ENCODE results near the gene MPG.

Gene MPG

DNA sequence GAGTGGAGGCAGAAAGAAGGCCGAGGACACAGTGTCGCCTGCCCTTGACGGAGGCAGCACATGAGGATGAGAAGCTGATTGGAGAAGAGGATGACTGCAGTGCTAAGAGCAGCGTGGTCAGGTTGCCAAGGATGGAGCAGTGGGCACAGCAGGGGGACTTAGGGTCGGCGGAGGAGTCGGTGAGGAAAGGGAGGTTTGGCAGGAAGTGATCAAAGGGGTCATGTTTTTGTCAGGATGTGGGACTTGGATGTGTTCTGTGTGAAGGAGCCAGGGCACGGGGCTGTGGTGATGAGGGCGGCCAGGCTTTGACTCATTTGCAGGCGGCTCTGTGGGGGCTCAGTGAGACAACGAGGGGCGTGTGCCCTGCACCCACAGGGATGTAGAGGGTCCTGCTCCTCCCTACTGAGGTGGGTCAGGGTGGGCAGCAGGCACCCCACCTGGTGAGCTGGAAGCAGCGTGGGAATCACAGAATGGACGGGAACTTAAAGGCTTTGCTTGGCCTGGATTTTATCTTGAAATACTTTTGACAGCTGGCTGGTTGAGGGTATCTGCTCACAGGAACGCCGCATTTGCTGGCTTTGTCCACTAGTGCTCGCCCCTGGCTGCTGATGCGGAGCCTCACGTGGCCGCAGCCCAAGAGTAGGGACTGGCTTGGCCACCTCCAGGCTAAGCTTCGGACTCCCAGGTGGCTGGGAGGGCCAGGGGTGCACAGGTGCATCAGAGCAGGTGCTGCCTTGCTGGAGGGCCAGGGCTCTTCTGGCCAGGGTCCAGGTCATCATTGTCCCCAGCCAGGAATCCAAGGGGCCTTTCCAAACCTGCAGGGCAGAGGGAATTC, 6.0 kb downstream of the MPG start:
- no peak for DNase-seq (ENCODE audit: low read depth in 2 of 2)

DNA sequence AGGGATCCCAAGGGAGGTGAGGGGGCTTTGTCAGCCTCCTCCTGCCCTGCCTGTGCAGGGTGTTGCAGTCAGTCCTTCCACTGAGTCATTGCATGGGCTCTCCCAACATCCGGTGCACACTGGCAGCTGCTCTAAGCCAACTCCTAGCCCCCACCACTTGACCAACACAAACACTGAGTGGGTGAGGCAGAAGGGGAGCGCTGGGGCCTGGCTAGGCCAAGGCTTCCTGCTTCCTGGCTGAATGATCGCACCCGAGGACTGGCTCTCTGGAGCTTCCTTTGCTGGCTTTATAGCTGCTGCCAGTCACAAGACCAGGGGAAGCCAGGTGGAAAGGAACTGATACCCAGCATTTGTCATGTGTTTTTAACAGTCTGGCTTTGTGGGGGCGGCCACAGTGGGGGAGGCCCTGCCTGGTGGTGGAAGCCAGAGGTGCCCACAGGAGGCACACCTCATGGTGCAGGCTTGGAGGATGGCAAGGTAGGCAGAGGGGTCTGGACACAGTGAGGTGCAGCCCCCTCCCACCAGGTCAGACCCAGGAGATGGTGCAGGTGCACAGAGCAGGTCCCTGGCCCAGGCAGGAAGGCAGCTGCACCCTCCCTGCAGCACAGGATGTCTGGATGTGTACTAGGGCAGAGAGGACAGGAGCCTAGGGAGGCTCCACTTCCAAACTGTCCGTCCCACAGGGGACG, 6.8 kb downstream of the MPG start:
- DNase-seq (ENCODE audit: low read depth in 2 of 2), result peak; percentile 19 to 20

DNA sequence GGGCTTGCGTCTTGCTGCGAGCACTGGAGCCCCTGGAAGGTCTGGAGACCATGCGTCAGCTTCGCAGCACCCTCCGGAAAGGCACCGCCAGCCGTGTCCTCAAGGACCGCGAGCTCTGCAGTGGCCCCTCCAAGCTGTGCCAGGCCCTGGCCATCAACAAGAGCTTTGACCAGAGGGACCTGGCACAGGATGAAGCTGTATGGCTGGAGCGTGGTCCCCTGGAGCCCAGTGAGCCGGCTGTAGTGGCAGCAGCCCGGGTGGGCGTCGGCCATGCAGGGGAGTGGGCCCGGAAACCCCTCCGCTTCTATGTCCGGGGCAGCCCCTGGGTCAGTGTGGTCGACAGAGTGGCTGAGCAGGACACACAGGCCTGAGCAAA, 7.4 kb downstream of the MPG start:
- DNase-seq (ENCODE audit: low read depth in 2 of 2), result no peak

DNA sequence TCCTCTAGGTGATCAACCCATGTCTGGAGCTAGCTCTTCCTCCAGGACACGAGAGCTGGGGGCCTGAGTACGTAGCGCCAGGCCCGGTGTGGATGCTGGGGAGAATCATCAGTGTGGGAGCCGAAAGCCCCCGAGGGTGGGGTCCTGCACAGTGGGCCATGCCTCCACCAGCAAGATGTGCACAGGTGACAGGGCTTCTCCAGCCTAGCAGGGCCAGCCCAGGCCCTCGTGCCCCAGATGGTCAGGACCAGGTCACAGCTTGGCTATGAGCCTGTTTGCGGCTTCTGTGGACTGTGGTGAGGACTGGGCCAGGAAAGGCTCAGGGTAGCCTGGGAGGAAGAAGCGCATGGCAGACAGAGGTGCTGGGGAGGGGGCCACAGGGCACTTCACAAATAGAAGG, 7.8 kb downstream of the MPG start:
- DNase-seq (ENCODE audit: low read depth in 2 of 2), result no peak

DNA sequence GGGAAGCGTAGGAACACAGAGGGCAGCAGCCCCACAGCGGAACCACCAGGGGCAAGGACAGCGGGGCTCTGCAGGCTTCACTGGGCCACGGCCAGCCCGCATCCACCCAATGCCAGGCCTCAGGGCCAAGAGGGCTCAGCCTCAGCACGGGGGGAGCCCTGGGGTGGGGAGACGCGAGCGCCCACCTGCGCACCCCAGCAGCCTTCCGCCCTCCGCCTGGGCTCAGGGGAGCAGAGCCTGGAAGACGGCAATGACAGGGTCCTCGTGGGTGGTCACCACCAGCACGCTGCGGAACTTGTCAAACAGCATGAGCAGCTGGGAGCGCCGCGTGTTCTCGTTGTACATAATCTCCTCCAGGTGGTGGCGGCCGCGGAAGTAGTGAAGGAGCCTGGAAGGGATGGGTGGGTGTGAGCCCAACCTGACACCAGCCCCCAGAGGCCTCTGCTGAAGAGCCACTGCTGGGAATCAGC, 8.5 kb downstream of the MPG start:
- no peak for DNase-seq (ENCODE audit: low read depth in 2 of 2)

DNA sequence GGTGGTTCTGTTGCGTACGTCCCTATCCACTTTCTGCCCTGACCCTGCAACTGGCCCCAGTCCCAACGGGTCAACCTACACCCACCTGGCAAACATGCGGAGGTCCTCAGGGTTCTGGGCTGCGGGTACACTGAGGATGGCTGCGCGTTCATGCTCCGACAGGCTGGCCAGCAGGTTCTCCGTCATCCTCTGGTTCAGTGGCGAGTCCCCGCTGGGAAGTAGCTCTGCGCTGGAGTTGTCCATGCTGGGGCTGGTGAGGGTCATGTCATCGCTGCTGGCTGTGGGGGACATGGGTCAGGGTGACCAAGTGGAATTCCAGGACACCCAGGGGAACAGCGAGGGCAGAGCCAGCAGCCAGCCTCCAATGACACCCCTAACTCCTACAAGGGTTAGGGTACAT, 10.6 kb downstream of the MPG start:
- no peak for DNase-seq (ENCODE audit: low read depth in 2 of 2)

DNA sequence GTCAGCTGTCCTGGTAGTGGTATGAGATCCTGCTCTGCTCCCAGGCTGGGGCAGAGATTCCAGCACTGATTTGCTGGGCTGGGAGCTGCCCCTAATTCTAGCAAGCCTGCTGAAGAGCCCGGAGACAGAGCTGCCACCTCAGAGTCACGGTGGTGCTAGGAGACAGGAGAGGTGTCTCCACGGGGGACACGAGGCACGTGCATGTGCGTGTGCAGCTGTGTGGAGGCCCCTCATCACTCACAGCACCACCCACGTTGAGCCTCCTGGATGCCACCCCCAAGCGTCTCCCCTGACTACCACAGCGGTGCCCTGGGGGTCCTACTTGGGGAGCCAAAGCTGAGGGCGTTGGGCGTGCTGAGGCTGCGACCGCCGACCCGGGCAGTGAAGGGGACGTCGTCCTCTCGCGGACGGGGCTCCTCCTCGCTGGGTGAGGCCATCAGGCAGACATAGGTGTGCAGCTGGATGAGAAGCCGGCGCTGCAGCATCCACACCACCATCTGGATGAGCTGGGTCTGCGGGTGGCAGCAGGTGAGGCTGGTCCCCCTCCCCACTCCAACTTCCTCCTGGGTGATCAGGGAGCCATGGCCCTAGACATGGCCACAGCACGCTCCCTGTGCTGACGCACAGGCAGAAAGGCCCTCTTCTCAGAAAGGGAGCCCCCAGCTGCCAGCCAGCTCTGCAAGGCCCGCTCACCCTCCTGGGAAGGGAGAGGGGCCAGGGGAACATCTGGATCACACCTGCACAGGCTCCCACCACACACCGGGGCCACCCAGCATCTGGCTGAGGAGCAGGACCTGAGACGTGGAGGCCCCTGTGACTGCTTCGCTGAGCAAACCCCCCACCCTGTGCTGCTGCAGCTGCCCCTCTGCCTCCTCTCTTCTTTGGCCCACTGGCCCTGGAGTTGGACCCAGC, 11.6 kb downstream of the MPG start:
- no peak for DNase-seq (ENCODE audit: low read depth in 2 of 2)

DNA sequence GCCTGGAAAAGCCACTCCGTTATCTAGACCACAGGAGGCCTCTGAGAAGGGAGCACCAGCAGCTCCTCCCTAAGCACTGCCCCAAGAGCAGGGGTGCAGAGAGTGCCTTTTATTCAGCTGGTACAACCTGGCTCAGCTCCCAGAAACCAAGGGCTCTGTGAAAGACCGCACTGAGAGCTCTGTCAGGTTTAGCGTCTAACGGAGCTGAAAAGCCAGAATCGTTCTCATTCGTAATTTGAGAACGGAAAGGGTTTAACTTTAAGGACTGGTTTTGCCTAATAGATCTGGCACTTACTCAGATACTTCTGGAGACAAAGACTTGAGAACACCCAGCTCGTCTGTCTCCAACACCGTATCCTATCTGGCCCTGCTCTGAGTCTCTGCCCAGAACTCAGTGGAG, 13.5 kb downstream of the MPG start:
- DNase-seq (ENCODE audit: low read depth in 2 of 2), result no peak

DNA sequence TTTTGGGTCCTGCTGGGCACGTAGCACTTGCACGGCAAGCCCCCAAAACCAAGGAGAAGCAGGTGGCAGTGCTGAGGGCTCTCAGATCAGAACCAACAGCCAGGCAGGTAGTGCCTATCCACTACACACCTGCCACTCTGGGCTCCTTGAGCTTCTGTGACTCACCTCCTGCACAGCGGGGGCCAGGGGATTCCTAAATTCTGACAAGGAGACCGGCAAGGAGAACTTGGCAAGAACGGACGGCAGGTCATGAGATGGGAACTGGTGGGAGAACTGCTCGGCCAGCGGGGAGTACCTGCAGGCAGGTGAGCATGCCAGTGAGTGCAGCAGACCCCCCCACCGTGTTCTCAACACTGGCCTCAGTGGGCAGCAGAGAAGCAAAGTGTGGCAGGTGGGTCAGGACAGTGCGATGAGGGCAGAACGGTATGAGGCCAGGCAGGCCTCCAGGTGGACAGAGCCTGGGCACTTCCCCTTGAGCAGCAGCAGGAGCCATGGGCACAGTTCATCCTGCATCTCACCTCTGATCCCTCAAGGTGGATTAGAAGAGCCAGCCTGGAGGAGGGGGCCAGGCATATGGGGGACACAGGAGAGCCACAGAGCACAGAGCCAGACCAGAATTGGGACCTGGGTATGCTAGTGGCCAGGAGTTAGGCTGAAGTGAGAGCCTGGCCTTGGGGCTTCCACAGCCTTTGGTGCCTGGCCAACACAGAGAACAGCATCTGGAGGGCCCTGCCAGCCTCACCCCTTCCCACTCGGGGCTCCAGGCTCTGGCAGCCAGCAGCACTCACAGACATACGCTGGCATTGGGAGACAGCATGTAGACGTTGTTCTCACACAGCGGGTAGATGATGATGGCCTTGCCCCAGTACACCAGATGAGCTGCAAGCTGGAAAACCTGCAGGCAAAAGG, 14.7 kb downstream of the MPG start:
- DNase-seq (ENCODE audit: low read depth in 2 of 2), result no peak

DNA sequence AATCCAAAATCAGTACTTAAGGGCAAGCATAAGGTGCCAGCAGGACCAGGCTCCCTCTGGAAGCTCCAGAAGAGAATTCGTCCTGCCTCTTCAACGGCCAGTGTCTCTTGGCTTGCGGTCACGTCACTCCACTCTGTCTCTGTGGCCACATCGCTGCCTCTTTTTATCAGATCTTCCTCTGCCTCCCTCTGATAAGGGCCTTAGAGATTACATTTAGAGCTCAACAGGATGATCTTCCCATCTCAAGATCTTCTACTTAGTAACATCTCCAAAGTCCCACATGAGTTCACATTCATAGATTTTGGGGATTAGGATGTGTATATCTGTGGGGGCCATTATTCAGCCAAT, 16.9 kb downstream of the MPG start:
- no peak for DNase-seq (ENCODE audit: low read depth in 2 of 2)

DNA sequence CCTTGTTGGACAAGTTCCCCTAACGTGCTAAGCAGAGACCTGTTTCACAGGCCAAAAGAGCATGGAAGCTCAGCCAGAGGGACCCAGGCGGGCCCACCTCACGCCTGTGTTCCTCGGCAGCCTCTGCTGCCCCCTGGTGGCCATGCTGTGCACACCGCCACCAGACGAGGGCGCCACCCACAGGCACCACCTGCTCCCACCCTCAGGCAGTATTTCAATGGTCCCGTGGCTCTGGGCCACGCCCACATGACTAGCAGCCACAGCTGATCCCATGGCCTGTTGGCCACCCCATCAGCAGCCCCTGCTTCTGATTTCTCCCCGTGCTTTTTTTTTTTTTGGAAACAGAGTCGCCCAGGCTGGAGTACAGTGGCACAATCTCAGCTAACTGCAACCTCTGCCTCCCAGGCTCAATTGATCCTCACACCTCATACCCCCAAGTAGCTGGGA, 18.9 kb downstream of the MPG start:
- DNase-seq (ENCODE audit: low read depth in 2 of 2), result peak; percentile 84 to 86

DNA sequence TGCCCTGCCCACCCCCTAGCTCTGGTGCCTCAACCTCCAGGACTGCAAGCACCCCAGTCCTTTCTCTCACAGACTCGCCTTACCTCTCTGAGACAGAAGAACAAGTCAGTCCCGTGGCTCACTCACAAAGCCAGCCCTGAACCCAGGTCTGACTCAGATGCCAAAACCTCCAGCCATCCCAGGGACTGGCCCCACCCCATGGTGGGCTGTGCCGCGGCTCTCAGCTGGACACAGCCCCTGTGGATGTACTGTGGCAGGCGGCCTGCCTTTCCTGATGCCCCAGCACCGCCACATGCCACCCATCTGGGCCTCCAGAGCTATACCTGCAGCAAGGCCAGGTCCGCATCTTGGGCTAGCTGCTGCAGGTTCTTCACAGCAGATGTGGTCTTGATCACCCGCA, 19.8 kb downstream of the MPG start:
- no peak for DNase-seq (ENCODE audit: low read depth in 2 of 2)

DNA sequence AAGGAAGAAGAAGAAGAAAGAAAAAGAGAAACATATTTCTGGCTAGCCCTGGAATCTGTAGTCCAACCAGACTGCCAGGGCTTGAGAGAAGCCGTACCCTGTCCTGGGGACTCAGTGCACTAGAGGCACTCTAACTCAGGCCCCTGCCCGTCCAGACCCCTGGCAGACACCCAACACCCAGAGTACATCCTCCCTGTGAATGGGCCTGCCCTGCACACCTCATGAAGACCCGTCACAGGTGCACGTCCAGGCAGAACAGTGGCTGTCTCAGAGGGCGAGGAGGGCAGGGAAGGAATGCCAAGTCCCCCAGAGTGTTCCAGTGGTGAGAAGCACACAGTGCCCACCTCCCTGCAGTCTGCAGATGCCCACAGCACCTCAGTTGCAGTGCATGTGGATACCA, 23.0 kb downstream of the MPG start:
- no peak for DNase-seq (ENCODE audit: low read depth in 2 of 2)

DNA sequence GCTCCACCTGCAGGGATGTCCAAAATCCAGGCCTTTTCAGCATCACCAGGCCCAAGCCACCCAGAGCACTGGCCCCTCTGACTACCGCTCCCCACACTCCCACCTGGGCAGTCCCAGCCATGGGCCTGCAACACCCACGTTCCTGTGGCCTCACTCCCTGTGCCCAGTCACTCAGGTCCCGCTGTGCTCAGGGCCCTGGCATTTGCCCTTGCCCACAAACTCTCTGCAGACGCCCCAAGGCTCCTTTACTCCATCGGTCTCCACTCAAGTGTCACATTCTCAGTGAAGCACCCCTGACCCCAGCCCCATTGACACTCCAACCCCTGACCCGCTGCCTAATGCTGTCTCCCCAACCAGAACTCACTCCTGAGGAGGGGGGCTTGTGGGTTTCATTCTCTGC, 23.6 kb downstream of the MPG start:
- no peak for DNase-seq (ENCODE audit: low read depth in 2 of 2)

DNA sequence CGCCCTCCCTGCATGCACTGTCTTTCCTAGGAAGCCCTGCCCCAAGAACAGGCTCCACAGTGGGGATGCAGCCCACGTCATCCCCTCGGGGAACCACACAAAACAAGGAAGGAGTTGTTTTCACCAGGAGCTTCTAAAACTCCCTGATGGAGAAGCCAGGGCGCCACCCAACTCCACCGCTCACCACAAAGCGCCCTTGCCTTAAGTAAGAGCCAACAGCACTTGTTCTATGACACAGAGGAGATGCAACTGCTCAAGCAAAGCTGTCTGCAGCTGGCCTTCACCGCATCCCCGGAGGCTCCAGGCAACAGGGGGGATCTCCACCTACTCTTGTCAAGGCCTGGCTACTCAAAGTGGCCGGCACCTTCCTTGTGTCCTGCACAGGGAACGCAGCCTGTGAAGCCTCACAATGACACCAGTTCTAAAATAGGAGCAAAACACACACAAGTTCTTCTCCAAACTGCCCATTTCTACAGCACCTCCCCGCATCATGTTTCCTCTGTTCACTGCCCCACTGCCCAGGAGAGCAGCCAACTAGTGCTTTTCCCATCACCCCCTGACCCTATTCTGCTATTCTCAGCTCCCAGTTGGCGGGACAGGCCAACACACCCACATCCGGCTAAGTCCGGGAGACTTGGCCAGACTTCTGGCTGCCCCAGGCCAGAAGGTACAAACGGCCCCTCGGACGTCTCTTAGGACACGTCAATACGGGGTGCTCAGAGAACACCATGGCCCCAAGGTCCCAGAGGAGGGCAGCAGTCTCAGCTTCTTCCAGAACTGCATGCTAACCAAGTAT, 24.2 kb downstream of the MPG start:
- no peak for DNase-seq (ENCODE audit: low read depth in 2 of 2)

DNA sequence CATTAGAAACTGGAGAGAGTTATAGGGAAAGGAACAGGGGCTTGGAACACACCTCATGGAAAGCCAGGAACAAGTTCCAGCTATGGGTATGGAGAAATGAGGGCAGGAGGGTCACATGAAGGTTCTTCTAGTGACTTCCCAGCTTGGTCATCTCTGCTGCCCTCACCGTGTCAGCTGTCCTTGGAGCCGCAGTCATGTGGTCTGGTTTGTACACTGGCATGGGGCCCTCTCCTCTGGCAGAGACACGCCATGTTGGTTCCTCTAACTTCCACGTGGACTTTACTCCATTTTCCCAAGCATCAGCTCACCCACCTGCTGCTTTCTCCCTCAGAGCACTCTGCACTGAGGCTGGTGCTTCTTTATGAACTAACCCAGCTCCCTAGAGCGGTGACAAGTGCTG, 26.3 kb downstream of the MPG start:
- DNase-seq (ENCODE audit: low read depth in 2 of 2), result no peak

DNA sequence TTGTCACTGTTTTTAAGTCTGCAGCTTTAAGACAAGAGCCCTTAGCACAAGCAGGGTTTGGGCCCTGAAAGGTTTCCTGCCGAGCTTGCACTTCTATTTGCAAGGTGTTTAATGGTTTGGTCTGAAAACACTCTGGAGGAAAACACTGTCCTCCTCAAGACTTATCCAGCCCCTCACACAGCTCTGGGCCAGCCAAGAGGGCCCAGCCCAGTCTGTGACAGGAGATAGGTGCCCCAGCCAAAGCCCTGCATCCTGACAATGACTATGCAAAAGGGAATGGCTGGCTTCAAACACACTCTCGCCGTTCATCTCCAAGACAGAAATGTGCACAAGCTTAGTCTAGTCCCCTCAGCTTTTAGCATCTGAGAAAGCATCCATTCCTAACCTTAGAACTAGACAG, 26.9 kb downstream of the MPG start:
- no peak for DNase-seq (ENCODE audit: low read depth in 2 of 2)

DNA sequence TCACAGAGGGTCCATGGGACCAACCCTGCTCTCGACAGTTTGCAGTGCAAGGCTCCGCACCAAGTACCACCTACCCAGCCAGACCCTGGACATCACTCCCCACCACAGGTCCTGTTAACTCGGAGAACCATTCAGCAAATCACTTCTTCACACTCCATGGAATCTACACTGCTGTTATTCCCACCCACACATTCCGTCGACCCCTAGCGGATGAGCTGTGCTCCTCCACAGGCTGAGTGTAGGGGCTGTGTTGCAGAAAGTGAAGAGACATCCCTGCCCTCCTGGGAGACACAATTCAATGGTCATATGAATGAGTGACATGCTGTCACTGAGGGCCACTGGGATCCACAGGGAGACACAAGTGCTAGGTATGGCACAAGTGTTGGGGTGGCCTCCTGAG, 27.5 kb downstream of the MPG start:
- no peak for DNase-seq (ENCODE audit: low read depth in 2 of 2)

DNA sequence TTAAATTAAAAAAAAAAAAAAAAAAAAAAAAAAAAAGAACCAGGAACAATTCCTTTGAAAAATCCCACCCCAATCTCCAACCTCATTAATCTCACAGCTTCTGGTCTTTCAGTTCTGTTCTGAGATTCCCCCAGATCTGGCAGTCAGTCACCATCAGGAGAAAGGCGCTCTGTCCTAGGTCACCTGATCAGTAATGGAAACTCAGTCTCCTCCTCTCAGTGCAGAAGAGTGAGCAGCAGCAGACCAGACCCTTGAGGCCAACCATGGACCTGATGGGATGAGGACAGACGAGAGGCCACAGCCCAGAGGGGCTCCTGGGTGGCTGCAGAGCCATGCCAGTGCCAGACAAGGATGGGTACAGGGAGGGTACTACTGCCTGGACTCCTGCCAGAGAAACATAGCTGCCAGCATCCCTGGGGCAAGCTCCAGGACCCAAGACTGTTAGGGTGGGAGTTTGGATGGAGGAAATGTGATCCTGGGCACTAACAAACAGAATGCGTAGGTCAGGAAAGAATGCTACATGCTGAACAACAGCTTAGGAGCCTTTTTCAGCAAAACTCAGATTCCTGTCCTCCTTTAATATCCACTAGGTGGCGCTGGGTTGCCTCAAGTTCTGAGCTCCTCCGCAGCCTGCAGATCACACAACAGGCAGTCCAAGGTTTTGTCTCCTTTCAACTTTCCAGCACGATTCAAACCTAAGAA, 28.7 kb downstream of the MPG start:
- peak; percentile 27 to 39 for DNase-seq (ENCODE audit: low read depth in 2 of 2)

Data from stimulated activated CD8-positive, alpha-beta memory T cell treated with anti-CD3 and anti-CD28 coated beads, Interleukin-2, amount 100 ng/mL, for 1 hour (primary cell).